ENCODE data around the gene NCOR1. TPM values are rescaled to one million over a fixed set of nuclear protein-coding genes. Genes with fewer than 3 reads are reported as not detected.

NCOR1 gene
- total RNA-seq, 1 donor from 2014 or later, result 79.3 TPM

GRCh38 chr17:16141685-16142084, 73.6 kb downstream of the NCOR1 start:
- no peak for TF ChIP-seq CTCF (IDR thresholded peaks at IDR 0.05; ENCODE audit: insufficient read depth, low read length, poor library complexity, severe bottlenecking)
- no peak overlapping the region for H3K4me3 ChIP-seq (ENCODE audit: low read depth, low read length)
- DNase-seq (ENCODE audit: low read depth), result no peak
- no peaks in the 10 kb centered on the region for H3K36me3 ChIP-seq (ENCODE audit: control insufficient read depth, insufficient read depth, low read length)
- H3K27me3 ChIP-seq (ENCODE audit: control insufficient read depth, insufficient read depth, low read length), result no peaks in the 10 kb centered on the region

GRCh38 chr17:16140854-16141253, 74.5 kb downstream of the NCOR1 start:
- Histone ChIP-seq H3K36me3 (ENCODE audit: control insufficient read depth, insufficient read depth, low read length) (no peaks in the 10 kb centered on the region), H3K27me3 (ENCODE audit: control insufficient read depth, insufficient read depth, low read length) (no peaks in the 10 kb centered on the region), H3K4me3 (ENCODE audit: low read depth, low read length) (no peak overlapping the region)
- no peak for DNase-seq (ENCODE audit: low read depth)
- TF ChIP-seq CTCF (IDR thresholded peaks at IDR 0.05; ENCODE audit: insufficient read depth, low read length, poor library complexity, severe bottlenecking), result no peak

- DNase-seq (ENCODE audit: low read depth), result no peak
- no peaks in the 10 kb centered on the region for H3K36me3 ChIP-seq (ENCODE audit: control insufficient read depth, insufficient read depth, low read length)
- H3K4me3 ChIP-seq (ENCODE audit: low read depth, low read length), result no peak overlapping the region
- no peak for TF ChIP-seq CTCF (IDR thresholded peaks at IDR 0.05; ENCODE audit: insufficient read depth, low read length, poor library complexity, severe bottlenecking)
- no peaks in the 10 kb centered on the region for H3K27me3 ChIP-seq (ENCODE audit: control insufficient read depth, insufficient read depth, low read length)
These were observed 79.9 kb downstream of the NCOR1 start for GRCh38 chr17:16135461-16135860.

GRCh38 chr17:16131593-16131992, 83.7 kb downstream of the NCOR1 start:
- no peak for DNase-seq (ENCODE audit: low read depth)
- no peak for TF ChIP-seq CTCF (IDR thresholded peaks at IDR 0.05; ENCODE audit: insufficient read depth, low read length, poor library complexity, severe bottlenecking)
- Histone ChIP-seq H3K4me3 (ENCODE audit: low read depth, low read length) (no peak overlapping the region), H3K27me3 (ENCODE audit: control insufficient read depth, insufficient read depth, low read length) (no peaks in the 10 kb centered on the region), H3K36me3 (ENCODE audit: control insufficient read depth, insufficient read depth, low read length) (no peaks in the 10 kb centered on the region)

- TF ChIP-seq CTCF (IDR thresholded peaks at IDR 0.05; ENCODE audit: insufficient read depth, low read length, poor library complexity, severe bottlenecking), result no peak
- no peak for DNase-seq (ENCODE audit: low read depth)
- H3K36me3 ChIP-seq (ENCODE audit: control insufficient read depth, insufficient read depth, low read length), result no peaks in the 10 kb centered on the region
- H3K27me3 ChIP-seq (ENCODE audit: control insufficient read depth, insufficient read depth, low read length), result no peaks in the 10 kb centered on the region
- H3K4me3 ChIP-seq (ENCODE audit: low read depth, low read length), result no peak overlapping the region
These were observed 85.7 kb downstream of the NCOR1 start for GRCh38 chr17:16129441-16130205.

- TF ChIP-seq CTCF (IDR thresholded peaks at IDR 0.05; ENCODE audit: insufficient read depth, low read length, poor library complexity, severe bottlenecking), result no peak
- DNase-seq (ENCODE audit: low read depth), result no peak
- Histone ChIP-seq H3K36me3 (ENCODE audit: control insufficient read depth, insufficient read depth, low read length) (no peaks in the 10 kb centered on the region), H3K27me3 (ENCODE audit: control insufficient read depth, insufficient read depth, low read length) (no peaks in the 10 kb centered on the region), H3K4me3 (ENCODE audit: low read depth, low read length) (no peak overlapping the region)
These were observed 91.8 kb downstream of the NCOR1 start for GRCh38 chr17:16123531-16123930.

All from kidney epithelial cell (primary cell).